Measurements from ENCODE around the gene FRS2.

The FRS2 gene

DNA sequence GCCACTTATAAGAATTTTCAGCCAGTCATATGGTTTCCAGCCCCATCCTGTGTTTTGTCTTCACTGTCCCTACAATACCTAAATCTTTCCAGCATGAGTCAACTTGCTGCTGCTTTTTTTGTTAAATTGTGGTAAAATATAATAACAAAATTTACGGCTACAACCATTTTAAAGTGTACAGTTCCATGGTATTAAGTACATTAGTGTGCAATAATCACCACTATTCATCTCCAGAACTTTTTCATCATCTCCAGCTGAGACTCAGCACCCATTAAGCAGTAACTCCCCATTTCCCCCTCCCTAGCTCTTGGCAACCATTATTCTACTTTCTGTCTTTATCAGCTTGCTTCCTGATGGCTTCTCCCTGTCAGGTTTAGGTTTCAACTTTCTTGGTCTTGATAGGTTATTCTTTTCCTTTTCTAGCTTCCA, 39.1 kb downstream of the FRS2 start:
- TF ChIP-seq, protein P1, sequence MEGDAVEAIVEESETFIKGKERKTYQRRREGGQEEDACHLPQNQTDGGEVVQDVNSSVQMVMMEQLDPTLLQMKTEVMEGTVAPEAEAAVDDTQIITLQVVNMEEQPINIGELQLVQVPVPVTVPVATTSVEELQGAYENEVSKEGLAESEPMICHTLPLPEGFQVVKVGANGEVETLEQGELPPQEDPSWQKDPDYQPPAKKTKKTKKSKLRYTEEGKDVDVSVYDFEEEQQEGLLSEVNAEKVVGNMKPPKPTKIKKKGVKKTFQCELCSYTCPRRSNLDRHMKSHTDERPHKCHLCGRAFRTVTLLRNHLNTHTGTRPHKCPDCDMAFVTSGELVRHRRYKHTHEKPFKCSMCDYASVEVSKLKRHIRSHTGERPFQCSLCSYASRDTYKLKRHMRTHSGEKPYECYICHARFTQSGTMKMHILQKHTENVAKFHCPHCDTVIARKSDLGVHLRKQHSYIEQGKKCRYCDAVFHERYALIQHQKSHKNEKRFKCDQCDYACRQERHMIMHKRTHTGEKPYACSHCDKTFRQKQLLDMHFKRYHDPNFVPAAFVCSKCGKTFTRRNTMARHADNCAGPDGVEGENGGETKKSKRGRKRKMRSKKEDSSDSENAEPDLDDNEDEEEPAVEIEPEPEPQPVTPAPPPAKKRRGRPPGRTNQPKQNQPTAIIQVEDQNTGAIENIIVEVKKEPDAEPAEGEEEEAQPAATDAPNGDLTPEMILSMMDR (IDR thresholded peaks at IDR 0.05; ENCODE audit: low read depth, low read length, missing control alignments), result no peak
- DNase-seq (ENCODE audit: extremely low read depth, low read depth), result no peak
- no peak overlapping the region for H3K4me3 ChIP-seq (replicated peaks; ENCODE audit: low read depth, low read length)

DNA sequence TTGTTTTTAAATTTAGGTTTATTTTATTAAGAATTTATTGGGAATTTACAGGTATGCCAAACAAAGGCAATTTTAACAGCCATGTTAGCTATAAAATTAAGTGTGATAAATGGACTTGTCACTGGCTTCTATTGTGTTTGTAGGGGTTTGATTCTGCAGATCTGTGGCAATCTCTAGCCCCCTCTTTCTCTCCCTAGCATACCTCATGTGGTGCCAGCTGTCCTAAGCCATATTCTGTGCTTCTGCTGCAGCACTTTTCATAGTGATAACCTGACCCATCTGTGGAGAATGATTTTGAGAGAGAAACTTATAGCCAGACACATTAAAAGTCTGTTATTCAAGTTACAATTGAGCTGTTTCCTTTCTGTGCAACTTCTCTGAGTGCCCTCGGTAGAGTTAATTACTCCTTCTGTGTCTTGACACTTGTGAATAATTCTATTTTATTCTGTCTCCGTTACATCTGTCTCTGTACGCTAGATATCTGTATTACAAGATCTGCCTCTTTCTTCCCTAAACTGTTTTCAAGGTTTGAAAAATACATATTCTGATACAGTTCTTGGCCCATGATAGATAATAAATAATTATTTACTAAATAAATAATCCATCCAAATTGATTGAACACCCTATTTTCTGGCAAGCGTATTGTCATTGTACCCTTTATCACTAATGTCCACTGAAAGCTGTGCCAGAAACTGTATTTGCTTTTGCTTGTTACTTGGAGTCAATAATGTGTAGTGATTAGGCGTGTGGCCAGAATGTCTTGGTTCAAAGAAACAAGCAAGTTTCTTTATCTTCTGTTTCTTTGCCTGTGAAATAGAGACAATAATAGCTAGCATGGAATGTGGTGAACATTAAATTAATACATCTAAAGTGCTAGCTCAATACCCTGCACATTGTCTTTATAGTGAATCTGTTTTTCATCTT, 40.0 kb downstream of the FRS2 start:
- H3K4me3 ChIP-seq (replicated peaks; ENCODE audit: low read depth, low read length), result no peak overlapping the region
- no peak for DNase-seq (ENCODE audit: extremely low read depth, low read depth)
- TF ChIP-seq, protein P1 (IDR thresholded peaks at IDR 0.05; ENCODE audit: low read depth, low read length, missing control alignments), result no peak

DNA sequence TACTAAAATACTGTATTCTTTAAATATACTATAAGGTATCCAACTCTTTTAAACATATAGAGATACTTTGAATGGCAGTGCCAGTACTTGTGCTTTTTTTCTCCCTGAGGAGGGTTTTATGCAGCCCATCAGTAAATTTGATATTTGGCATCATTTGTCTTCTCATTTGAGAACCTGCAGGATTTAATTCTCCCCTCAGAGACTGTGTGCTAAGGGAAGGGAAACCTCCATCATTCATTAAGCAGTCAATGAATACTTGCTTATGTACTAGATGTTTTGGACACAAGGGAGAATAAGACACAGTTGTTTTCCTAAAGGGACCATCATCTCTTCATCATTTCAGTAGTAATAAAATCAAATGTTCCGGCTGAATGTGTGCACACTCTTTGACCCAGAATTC, 40.8 kb downstream of the FRS2 start:
- no peak for DNase-seq (ENCODE audit: extremely low read depth, low read depth)
- TF ChIP-seq, protein P1 (IDR thresholded peaks at IDR 0.05; ENCODE audit: low read depth, low read length, missing control alignments), result no peak

DNA sequence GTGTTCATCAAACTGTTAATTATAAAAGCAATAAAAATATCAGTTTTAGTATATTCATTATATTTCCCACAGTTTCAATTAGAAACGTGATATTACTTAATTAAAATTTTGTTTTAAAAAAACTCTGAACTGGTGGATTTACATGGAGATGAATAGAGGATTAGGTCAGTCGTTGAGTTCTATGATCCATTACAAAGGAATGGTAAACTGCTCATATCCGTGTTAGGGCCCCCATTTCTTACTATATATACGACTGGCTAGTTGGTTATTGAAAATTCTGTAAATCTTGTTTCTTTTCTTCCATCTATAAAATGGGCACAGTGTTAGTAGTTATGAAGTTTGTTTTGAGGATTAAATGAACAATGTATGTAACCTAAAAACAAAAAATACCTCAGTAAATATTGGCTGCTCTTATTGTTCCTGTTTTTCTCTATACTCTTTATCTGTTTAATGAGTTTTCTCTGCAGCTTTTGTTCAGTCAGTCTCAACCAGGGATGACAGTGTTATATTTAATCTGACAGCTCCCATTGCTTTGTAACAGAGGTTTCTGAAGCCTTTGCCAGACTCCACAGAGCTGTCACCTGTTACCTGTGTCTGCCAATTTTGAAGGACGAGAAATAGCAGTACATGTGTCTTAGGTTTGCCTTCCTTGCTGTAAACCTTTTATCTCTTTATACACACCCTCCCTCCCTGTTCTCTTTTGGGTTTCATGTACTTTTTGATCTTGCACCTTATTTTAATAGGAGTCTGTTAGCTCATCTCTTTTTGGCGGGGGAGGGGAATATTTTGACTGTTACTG, 41.5 kb downstream of the FRS2 start:
- TF ChIP-seq, protein P1 (IDR thresholded peaks at IDR 0.05; ENCODE audit: low read depth, low read length, missing control alignments), result no peak
- H3K4me3 ChIP-seq (replicated peaks; ENCODE audit: low read depth, low read length), result no peak overlapping the region
- no peak for DNase-seq (ENCODE audit: extremely low read depth, low read depth)

More for the DNA sequence above, 40.8 kb downstream of the FRS2 start:
- no peak overlapping the region for H3K4me3 ChIP-seq (replicated peaks; ENCODE audit: low read depth, low read length)

DNA sequence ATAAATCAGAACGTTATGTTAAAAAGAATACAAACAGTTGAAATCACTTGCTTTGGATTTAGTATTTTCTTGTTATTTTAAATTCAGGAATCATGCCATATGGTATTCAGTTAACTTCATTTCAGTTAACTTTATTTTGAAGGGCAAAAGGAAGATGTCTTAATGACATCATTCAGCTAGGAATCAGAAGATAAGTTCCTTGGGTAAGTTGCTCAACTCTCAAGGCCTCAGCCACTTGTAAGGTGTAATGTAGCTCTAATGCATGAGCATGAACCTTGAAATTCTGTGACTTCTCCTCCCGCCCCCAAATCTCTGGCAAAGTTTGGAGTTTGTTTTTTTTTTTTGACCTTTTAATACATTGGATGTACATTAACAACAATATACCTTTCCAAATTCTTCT, 42.6 kb downstream of the FRS2 start:
- TF ChIP-seq, protein P1 (IDR thresholded peaks at IDR 0.05; ENCODE audit: low read depth, low read length, missing control alignments), result no peak
- DNase-seq (ENCODE audit: extremely low read depth, low read depth), result no peak
- H3K4me3 ChIP-seq (replicated peaks; ENCODE audit: low read depth, low read length), result no peak overlapping the region

DNA sequence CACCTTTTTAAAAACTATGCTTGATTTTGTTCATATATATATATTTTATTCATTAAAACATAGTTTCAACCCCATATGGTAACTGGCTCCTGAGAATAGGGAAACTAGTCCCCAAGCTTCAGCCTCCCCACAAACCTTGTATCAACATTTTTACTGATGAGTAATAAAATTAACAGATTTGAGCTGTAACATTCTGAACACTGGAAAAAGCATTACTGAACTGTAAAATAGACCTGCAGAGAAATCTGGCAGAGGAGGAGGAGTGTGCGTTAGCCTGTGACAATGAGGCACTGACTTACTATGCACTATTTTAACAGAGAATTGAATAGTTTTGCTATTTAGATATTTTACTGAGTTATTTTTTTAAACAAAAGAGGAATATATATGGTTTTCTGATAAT, 43.1 kb downstream of the FRS2 start:
- no peak for DNase-seq (ENCODE audit: extremely low read depth, low read depth)
- H3K4me3 ChIP-seq (replicated peaks; ENCODE audit: low read depth, low read length), result no peak overlapping the region
- TF ChIP-seq, protein P1 (IDR thresholded peaks at IDR 0.05; ENCODE audit: low read depth, low read length, missing control alignments), result no peak

All from HFF-Myc (cell line).